ENCODE data around the gene PSTPIP1. TPM values are rescaled to one million over a fixed set of nuclear protein-coding genes. Genes with fewer than 3 reads are reported as not detected.

Gene PSTPIP1
- polyA plus RNA-seq, 1 donor (not counting 4 experiments of a cell fraction or from before 2014, with no cell fraction given): 9.6 TPM

- Histone ChIP-seq H3K79me2 (ENCODE audit: control insufficient read depth, insufficient read depth, low read length) (no peaks in the 10 kb centered on the region), H2AFZ (ENCODE audit: control insufficient read depth, low read length) (no peak overlapping the region), H3K4me3 (ENCODE audit: control insufficient read depth in 2 of 3, extremely low read depth in 1 of 3, insufficient read depth in 2 of 3, low read depth in 1 of 3, low read length in 3 of 3) (no peak overlapping the region), H3K9me3 (ENCODE audit: control insufficient read depth, low read depth, low read length) (no peaks in the 10 kb centered on the region), H3K27ac (ENCODE audit: control insufficient read depth, insufficient read depth, low read length) (no peak overlapping the region), H3K9me1 (ENCODE audit: control insufficient read depth, extremely low read depth, insufficient read depth, low read length) (no peaks in the 10 kb centered on the region), H3K4me2 (ENCODE audit: control insufficient read depth, extremely low read depth, insufficient read depth, low read depth, low read length) (no peak overlapping the region), H4K20me1 (ENCODE audit: control insufficient read depth, extremely low read depth, insufficient read depth, low read length) (no peaks in the 10 kb centered on the region), H3K9ac (ENCODE audit: control insufficient read depth, extremely low read depth, insufficient read depth, low read length) (no peak overlapping the region), H3K4me1 (ENCODE audit: control insufficient read depth, extremely low read depth, insufficient read depth, low read length) (peaks cover 4% of the 10 kb centered on the region), H3K36me3 (ENCODE audit: control insufficient read depth in 2 of 2, extremely low read depth in 1 of 2, insufficient read depth in 2 of 2, low read length in 2 of 2) (peaks cover 1 to 6% of the 10 kb centered on the region in 2 experiments), H3K27me3 (ENCODE audit: control insufficient read depth, extremely low read depth, insufficient read depth, low read length) (no peaks in the 10 kb centered on the region)
- no peak for DNase-seq (ENCODE audit: low read depth, low spot score)
- FAIRE-seq: no peak
- dilution Hi-C loops (cut with MboI; ENCODE audit: extremely low pct_ligation_motif_present, low sequenced_read_pairs): no loop called here
- TF ChIP-seq CTCF (optimal IDR thresholded peaks at IDR 0.05 in 1 of 3, IDR thresholded peaks at IDR 0.05 in 1 of 3, conservative IDR thresholded peaks at IDR 0.05 in 1 of 3; ENCODE audit: extremely low read depth in 1 of 3, insufficient read depth in 2 of 3, low read length in 3 of 3) (no peak), EZH2 (IDR thresholded peaks at IDR 0.05; ENCODE audit: low read length) (no peak)
Measured at GRCh38 chr15:77037388-77038209, 42.7 kb downstream of the PSTPIP1 start.

GRCh38 chr15:77038312-77039216, 43.6 kb downstream of the PSTPIP1 start:
- H3K79me2 ChIP-seq (ENCODE audit: control insufficient read depth, insufficient read depth, low read length): no peaks in the 10 kb centered on the region
- no peak overlapping the region for H3K4me2 ChIP-seq (ENCODE audit: control insufficient read depth, extremely low read depth, insufficient read depth, low read depth, low read length)
- H4K20me1 ChIP-seq (ENCODE audit: control insufficient read depth, extremely low read depth, insufficient read depth, low read length): no peaks in the 10 kb centered on the region
- H3K4me1 ChIP-seq (ENCODE audit: control insufficient read depth, extremely low read depth, insufficient read depth, low read length): peaks cover 4% of the 10 kb centered on the region
- no peak for DNase-seq (ENCODE audit: low read depth, low spot score)
- no peaks in the 10 kb centered on the region for H3K27me3 ChIP-seq (ENCODE audit: control insufficient read depth, extremely low read depth, insufficient read depth, low read length)
- no peaks in the 10 kb centered on the region for H3K9me1 ChIP-seq (ENCODE audit: control insufficient read depth, extremely low read depth, insufficient read depth, low read length)
- H3K4me3 ChIP-seq (ENCODE audit: control insufficient read depth in 2 of 3, extremely low read depth in 1 of 3, insufficient read depth in 2 of 3, low read depth in 1 of 3, low read length in 3 of 3): no peak overlapping the region
- no peaks in the 10 kb centered on the region for H3K9me3 ChIP-seq (ENCODE audit: control insufficient read depth, low read depth, low read length)
- peaks cover 3 to 7% of the 10 kb centered on the region in 2 experiments for H3K36me3 ChIP-seq (ENCODE audit: control insufficient read depth in 2 of 2, extremely low read depth in 1 of 2, insufficient read depth in 2 of 2, low read length in 2 of 2)
- no peak overlapping the region for H3K9ac ChIP-seq (ENCODE audit: control insufficient read depth, extremely low read depth, insufficient read depth, low read length)
- no peak overlapping the region for H3K27ac ChIP-seq (ENCODE audit: control insufficient read depth, insufficient read depth, low read length)
- no peak for TF ChIP-seq EZH2 (IDR thresholded peaks at IDR 0.05; ENCODE audit: low read length)
- no peak for TF ChIP-seq CTCF (optimal IDR thresholded peaks at IDR 0.05 in 1 of 3, IDR thresholded peaks at IDR 0.05 in 1 of 3, conservative IDR thresholded peaks at IDR 0.05 in 1 of 3; ENCODE audit: extremely low read depth in 1 of 3, insufficient read depth in 2 of 3, low read length in 3 of 3)
- FAIRE-seq: peak; percentile 68
- H2AFZ ChIP-seq (ENCODE audit: control insufficient read depth, low read length): no peak overlapping the region
- dilution Hi-C loops (cut with MboI; ENCODE audit: extremely low pct_ligation_motif_present, low sequenced_read_pairs): no loop called here
